ENCODE results near the gene EDIL3. TPM values are rescaled to one million over a fixed set of nuclear protein-coding genes. Genes with fewer than 3 reads are reported as not detected.

The EDIL3 gene
- polyA plus RNA-seq, 4 donors = 51.8 to 74.9 (median 61.5) TPM

DNA sequence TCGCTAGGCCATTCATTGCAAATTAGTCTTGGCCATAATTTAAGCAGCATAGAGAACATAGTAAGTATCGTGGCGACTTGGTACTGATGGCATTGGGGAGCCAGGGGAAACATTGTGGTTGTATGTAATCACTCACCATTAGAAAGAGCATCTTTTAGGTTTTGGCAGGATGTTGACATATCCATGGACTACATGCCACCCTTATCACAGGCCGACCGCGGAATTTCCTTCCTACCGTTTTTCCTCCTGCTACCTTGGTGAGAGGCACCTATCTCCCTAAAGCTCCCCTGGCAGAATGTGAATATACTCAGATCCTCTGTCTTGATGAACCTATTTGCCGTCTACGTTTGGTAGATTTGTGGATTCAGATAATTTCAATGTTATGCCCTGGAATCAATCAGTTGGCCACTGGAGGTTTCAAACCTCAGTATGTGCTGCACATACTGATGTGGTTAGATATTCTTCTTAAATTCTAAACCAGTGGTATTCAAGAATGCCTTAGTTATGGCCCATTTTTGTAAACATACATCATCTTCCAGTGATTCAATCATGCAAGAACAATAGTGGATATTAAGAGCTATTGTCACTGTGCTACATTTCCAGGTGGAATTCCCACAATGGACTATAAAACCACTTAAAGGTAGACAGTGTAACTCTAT lies 393.0 kb downstream of the EDIL3 start:
- DNase-seq (ENCODE audit: low read depth in 4 of 4, low spot score in 3 of 4) = no peak

GRCh38 chr5:83988293-83988685 lies 396.4 kb downstream of the EDIL3 start:
- DNase-seq (ENCODE audit: low read depth in 4 of 4, low spot score in 3 of 4) = no peak

GRCh38 chr5:83987513-83988292 lies 397.0 kb downstream of the EDIL3 start:
- no peak for DNase-seq (ENCODE audit: low read depth in 4 of 4, low spot score in 3 of 4)

DNA sequence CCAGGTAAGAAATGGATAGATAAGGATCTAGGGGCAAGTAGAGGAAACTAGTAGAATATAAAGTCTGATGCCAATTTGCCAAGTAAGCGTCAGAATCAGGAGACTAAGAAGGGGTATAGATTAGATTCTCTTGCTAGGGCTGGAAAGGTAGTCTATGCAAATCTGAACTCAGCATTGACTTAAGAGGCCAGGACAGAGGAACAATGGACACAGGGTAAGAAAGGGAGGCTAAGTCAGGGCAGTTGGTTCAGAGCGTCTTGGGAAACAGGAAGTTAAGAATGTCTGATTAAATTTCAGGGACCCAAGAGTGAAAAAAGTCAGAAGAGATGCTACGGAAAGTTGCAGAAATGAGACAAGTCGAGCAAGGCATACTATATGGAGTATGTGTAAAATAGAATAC lies 400.8 kb downstream of the EDIL3 start:
- no peak for DNase-seq (ENCODE audit: low read depth in 4 of 4, low spot score in 3 of 4)

DNA sequence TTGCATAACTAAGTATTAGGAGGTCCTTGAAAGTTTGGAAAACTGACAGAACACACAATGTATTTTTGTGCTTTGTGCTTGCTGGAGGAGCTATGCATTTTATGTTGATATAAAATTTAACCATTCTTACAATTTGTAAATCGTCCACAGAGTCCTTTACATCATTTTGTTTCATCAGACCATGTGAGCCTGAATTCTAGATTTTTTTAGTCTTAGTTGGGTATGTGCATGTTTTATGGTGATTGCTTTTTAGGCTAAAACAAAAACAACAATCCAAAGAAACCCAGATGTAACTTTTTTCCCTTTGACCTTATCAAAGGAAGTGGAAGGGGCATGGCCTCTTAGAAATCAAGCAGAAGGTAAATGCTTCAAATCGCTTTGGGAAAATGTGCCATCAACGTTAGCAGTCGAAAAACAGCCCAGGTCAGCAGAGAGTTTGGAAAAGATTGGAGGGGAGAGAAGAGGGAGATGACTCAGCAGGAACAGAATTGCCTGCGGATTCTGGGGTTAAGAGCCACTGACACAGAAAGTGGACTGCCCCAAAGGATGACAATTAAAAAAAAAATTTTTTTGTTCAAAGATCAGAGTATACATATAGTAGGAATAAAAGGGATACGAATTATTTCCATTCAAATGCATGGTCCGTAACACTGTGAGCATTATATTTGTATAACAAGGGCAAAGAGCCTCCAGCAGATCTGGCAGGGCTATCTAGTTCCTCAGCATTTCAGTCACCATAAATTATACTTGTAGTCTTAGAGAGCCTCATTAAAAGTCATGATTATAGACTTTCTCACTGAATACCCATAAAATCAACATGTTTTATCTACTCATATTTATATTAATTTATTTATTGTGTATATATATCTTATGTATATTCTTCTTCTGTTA lies 410.5 kb downstream of the EDIL3 start:
- no peak for DNase-seq (ENCODE audit: low read depth in 4 of 4, low spot score in 3 of 4)

GRCh38 chr5:83972909-83973308 lies 411.8 kb downstream of the EDIL3 start:
- DNase-seq (ENCODE audit: low read depth in 4 of 4, low spot score in 3 of 4) = no peak

- DNase-seq (ENCODE audit: low read depth in 4 of 4, low spot score in 3 of 4) = no peak
These were observed 412.4 kb downstream of the EDIL3 start for GRCh38 chr5:83972236-83972635.

- no peak for DNase-seq (ENCODE audit: low read depth in 4 of 4, low spot score in 3 of 4)
These were observed 417.3 kb downstream of the EDIL3 start for GRCh38 chr5:83967417-83967816.

GRCh38 chr5:83965441-83965840 lies 419.2 kb downstream of the EDIL3 start:
- no peak for DNase-seq (ENCODE audit: low read depth in 4 of 4, low spot score in 3 of 4)

DNA sequence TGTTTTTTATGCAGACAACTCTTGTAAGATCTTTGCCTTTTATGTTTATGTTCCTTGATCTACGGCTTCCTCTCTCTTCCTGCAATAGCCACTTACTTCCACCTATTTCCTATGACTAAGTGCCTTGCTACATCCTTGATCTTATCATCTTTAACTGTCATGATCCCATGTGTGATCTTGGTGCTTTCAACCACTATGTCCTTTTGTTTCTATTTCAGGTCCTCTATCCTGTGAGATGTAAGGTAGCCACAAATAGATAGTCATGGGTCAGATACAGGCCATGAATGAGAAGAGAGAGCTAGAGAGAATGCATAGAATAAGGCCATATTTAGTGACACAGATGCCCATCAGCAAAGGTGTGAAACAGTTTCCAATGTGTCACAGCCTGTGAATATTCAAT lies 420.4 kb downstream of the EDIL3 start:
- DNase-seq (ENCODE audit: low read depth in 4 of 4, low spot score in 3 of 4) = no peak

GRCh38 chr5:83957188-83957587 lies 427.5 kb downstream of the EDIL3 start:
- DNase-seq (ENCODE audit: low read depth in 4 of 4, low spot score in 3 of 4) = no peak

- no peak for DNase-seq (ENCODE audit: low read depth in 4 of 4, low spot score in 3 of 4)
These were observed 428.3 kb downstream of the EDIL3 start for GRCh38 chr5:83956386-83956785.

- DNase-seq (ENCODE audit: low read depth in 4 of 4, low spot score in 3 of 4) = no peak
These were observed 428.8 kb downstream of the EDIL3 start for GRCh38 chr5:83955916-83956315.

DNA sequence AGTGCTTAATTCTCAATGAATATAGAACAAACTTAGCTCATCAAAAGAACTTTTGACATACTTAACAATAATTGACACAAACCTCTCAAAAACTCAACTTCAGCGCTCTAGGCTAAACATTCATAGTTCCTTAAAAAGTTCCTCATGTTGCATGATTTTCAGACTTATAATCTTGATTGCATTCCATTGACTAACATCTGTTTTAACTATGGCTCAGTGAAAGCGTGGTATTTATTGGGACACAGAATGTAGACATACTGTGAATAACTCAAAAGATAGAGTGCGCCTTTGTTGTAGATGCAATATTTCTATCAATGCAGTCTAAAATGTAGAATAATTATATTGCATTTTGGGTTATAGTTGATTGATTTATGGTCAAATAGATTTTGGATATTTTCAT lies 436.9 kb downstream of the EDIL3 start:
- DNase-seq (ENCODE audit: low read depth in 4 of 4, low spot score in 3 of 4) = no peak

- no peak for DNase-seq (ENCODE audit: low read depth in 4 of 4, low spot score in 3 of 4)
These were observed 438.2 kb downstream of the EDIL3 start for GRCh38 chr5:83946516-83946915.

DNA sequence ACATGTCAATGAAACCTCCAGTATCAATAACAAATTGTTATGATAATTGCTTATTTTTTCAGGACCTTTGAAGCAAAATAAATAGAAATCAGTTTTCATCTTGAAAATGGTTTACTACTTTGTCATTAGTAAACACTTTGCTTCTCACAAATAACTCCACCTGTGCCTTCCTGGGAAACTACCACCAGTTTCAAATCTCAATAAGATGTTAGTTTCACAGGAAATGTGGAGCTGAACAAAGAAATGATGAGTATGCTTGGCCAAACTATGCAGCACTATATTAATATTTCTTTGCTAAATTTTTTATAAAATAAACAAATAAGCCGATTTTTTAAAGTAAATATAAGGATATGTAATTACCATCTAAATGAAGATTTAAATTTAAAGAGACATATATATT lies 442.5 kb downstream of the EDIL3 start:
- DNase-seq (ENCODE audit: low read depth in 4 of 4, low spot score in 3 of 4) = no peak

DNA sequence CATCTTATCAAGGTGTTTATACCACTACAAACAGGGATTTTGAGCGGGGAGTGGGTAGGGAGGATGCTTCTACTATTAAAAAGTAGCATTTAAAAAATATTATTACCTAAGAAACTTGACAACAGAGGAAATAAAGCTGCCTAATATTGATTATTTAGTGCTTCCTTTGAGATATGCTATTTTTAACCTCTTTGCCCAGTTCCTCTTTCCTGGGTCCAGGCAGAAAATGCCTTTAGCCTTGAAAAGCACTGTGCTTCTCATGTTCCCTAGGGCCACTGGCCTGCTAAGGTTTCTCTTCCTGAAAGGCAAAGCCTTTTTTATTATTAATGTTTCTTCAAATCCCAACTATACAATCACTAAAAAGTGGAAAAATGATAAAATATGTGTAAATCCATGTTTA lies 446.8 kb downstream of the EDIL3 start:
- DNase-seq (ENCODE audit: low read depth in 4 of 4, low spot score in 3 of 4) = no peak

GRCh38 chr5:83931969-83932368 lies 452.7 kb downstream of the EDIL3 start:
- no peak for DNase-seq (ENCODE audit: low read depth in 4 of 4, low spot score in 3 of 4)

- peak in 3 of 4 donors; percentile 25 to 38 (median 28) for DNase-seq (ENCODE audit: low read depth in 4 of 4, low spot score in 3 of 4)
These were observed 457.4 kb downstream of the EDIL3 start for GRCh38 chr5:83927140-83927733.

GRCh38 chr5:83925955-83926337 lies 458.7 kb downstream of the EDIL3 start:
- DNase-seq (ENCODE audit: low read depth in 4 of 4, low spot score in 3 of 4) = peak in 2 of 4 donors; percentile 9 to 25

Measured in right renal pelvis (tissue), 4 donors.